ENCODE data around the gene ELMO1. TPM values are rescaled to one million over a fixed set of nuclear protein-coding genes. Genes with fewer than 3 reads are reported as not detected.

Gene ELMO1
- total and polyA plus RNA-seq, 2 experiments from 2014 or later = 6.5 to 24.9 TPM

DNA sequence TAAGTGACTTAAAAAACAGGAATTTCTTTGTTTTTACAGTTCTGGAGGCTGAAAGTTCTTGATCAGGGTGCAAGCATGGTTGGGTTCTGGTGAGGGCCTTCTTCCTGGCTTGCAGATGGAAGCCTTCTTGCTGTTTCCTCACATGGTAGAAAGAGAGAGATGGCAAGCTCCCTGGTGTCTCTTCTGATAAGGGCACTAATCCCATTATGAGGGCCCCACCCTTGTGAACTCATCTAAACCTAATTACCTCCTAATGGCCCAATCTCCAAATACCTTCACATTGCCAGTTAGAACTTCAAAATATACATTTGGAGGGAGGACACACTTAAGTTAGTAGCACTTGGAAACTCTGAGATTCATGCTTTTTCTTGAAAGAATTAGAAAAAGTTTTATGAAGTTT lies 410.0 kb downstream of the ELMO1 start:
- no peaks in the 10 kb centered on the region for H3K9me2 ChIP-seq (ENCODE audit: insufficient read depth)
- no peaks in the 10 kb centered on the region for H3K36me3 ChIP-seq (ENCODE audit: insufficient read depth)
- no peaks in the 10 kb centered on the region for H3K27me3 ChIP-seq (ENCODE audit: insufficient read depth)
- no peaks in the 10 kb centered on the region for H3K79me2 ChIP-seq (replicated peaks; ENCODE audit: insufficient read depth)
- Mint-ChIP-seq H3K4me1 (no peaks in the 10 kb centered on the region), H3K4me3 (no peak overlapping the region), H3K36me3 (ENCODE audit: low read depth) (peaks cover 3% of the 10 kb centered on the region; the same call in 2 of the 3 replicates), H3K27ac (no peak overlapping the region), H3K27me3 (ENCODE audit: insufficient read depth, low read depth, poor library complexity) (no peaks in the 10 kb centered on the region), H3K9me3 (peaks cover 7% of the 10 kb centered on the region; the same call in 2 of the 3 replicates)
- no peak overlapping the region for H3K4me3 ChIP-seq
- TF ChIP-seq, protein P1, sequence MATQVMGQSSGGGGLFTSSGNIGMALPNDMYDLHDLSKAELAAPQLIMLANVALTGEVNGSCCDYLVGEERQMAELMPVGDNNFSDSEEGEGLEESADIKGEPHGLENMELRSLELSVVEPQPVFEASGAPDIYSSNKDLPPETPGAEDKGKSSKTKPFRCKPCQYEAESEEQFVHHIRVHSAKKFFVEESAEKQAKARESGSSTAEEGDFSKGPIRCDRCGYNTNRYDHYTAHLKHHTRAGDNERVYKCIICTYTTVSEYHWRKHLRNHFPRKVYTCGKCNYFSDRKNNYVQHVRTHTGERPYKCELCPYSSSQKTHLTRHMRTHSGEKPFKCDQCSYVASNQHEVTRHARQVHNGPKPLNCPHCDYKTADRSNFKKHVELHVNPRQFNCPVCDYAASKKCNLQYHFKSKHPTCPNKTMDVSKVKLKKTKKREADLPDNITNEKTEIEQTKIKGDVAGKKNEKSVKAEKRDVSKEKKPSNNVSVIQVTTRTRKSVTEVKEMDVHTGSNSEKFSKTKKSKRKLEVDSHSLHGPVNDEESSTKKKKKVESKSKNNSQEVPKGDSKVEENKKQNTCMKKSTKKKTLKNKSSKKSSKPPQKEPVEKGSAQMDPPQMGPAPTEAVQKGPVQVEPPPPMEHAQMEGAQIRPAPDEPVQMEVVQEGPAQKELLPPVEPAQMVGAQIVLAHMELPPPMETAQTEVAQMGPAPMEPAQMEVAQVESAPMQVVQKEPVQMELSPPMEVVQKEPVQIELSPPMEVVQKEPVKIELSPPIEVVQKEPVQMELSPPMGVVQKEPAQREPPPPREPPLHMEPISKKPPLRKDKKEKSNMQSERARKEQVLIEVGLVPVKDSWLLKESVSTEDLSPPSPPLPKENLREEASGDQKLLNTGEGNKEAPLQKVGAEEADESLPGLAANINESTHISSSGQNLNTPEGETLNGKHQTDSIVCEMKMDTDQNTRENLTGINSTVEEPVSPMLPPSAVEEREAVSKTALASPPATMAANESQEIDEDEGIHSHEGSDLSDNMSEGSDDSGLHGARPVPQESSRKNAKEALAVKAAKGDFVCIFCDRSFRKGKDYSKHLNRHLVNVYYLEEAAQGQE (IDR thresholded peaks at IDR 0.05; ENCODE audit: unreplicated experiment) = no peak
- no peak for TF ChIP-seq JUNB (IDR thresholded peaks at IDR 0.05; ENCODE audit: unreplicated experiment)
- TF ChIP-seq, protein P2, sequence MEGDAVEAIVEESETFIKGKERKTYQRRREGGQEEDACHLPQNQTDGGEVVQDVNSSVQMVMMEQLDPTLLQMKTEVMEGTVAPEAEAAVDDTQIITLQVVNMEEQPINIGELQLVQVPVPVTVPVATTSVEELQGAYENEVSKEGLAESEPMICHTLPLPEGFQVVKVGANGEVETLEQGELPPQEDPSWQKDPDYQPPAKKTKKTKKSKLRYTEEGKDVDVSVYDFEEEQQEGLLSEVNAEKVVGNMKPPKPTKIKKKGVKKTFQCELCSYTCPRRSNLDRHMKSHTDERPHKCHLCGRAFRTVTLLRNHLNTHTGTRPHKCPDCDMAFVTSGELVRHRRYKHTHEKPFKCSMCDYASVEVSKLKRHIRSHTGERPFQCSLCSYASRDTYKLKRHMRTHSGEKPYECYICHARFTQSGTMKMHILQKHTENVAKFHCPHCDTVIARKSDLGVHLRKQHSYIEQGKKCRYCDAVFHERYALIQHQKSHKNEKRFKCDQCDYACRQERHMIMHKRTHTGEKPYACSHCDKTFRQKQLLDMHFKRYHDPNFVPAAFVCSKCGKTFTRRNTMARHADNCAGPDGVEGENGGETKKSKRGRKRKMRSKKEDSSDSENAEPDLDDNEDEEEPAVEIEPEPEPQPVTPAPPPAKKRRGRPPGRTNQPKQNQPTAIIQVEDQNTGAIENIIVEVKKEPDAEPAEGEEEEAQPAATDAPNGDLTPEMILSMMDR (conservative IDR thresholded peaks at IDR 0.05; ENCODE audit: low read depth in 2 of 2) = no peak
- no peak overlapping the region for H3K27ac ChIP-seq (ENCODE audit: low read depth)
- ATAC-seq (no peak), DNase-seq (ENCODE audit: low spot score) (no peak)
- H4K20me1 ChIP-seq (replicated peaks; ENCODE audit: insufficient read depth) = no peaks in the 10 kb centered on the region
- H3K4me1 ChIP-seq (ENCODE audit: insufficient read depth) = no peaks in the 10 kb centered on the region
- H3K4me2 ChIP-seq = no peak overlapping the region
- no peak overlapping the region for H2AFZ ChIP-seq
- H3F3A ChIP-seq (replicated peaks; ENCODE audit: low read depth) = no peaks in the 10 kb centered on the region

DNA sequence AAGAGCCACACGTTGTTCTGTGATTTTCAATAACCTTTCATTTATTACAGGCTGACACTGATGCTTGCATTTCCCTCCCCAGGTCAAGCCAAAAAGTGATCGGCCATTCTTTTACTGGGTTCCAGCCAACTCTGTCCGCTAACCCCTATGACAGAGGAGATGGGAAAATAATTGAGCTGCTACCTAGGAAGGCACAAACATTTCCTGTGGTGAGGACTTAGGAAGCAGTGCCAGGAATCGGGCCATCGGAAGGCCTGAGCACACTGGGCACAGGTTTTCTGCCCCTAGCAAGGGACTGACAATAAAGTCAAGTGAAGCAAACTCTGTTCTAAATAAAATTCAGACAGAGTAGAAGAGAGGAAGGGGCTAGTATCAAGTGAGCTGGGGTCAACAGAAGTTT lies 411.4 kb downstream of the ELMO1 start:
- no peaks in the 10 kb centered on the region for H3K27me3 ChIP-seq (ENCODE audit: insufficient read depth)
- no peak for DNase-seq (ENCODE audit: low spot score)
- H3F3A ChIP-seq (replicated peaks; ENCODE audit: low read depth) = no peaks in the 10 kb centered on the region
- Mint-ChIP-seq H3K27me3 (ENCODE audit: insufficient read depth, low read depth, poor library complexity) (no peaks in the 10 kb centered on the region), H3K4me1 (peaks cover 4% of the 10 kb centered on the region; the same call in 2 of the 3 replicates), H3K36me3 (ENCODE audit: low read depth) (peaks cover 3% of the 10 kb centered on the region; the same call in 2 of the 3 replicates), H3K4me3 (no peak overlapping the region), H3K27ac (no peak overlapping the region), H3K9me3 (peaks cover 7% of the 10 kb centered on the region; the same call in 2 of the 3 replicates)
- H3K4me1 ChIP-seq (ENCODE audit: insufficient read depth) = no peaks in the 10 kb centered on the region; the same call in 1 of the 2 replicates
- ATAC-seq = no peak
- no peak overlapping the region for H2AFZ ChIP-seq
- H3K9me2 ChIP-seq (ENCODE audit: insufficient read depth) = 0 out of 2 replicates have a peak, but pooled peaks cover 5% of the 10 kb centered on the region
- H3K4me2 ChIP-seq = no peak overlapping the region
- H3K4me3 ChIP-seq = no peak overlapping the region
- no peaks in the 10 kb centered on the region for H3K36me3 ChIP-seq (ENCODE audit: insufficient read depth)
- no peaks in the 10 kb centered on the region for H3K79me2 ChIP-seq (replicated peaks; ENCODE audit: insufficient read depth)
- no peaks in the 10 kb centered on the region for H4K20me1 ChIP-seq (replicated peaks; ENCODE audit: insufficient read depth)
- no peak overlapping the region for H3K27ac ChIP-seq (ENCODE audit: low read depth)
- no peak for TF ChIP-seq CREB1 (CRISPR knock-in tag; IDR thresholded peaks at IDR 0.05; ENCODE audit: low read depth)
- no peak for TF ChIP-seq ZNF331 (CRISPR knock-in tag; IDR thresholded peaks at IDR 0.05; ENCODE audit: low read depth)
- TF ChIP-seq ZNF114 (CRISPR knock-in tag; IDR thresholded peaks at IDR 0.05) = no peak
- TF ChIP-seq EZH2phosphoT487 (IDR thresholded peaks at IDR 0.05; ENCODE audit: unreplicated experiment) = no peak
- TF ChIP-seq POLR2AphosphoS5 (IDR thresholded peaks at IDR 0.05; ENCODE audit: low read depth) = no peak
- no peak for TF ChIP-seq EZH2 (IDR thresholded peaks at IDR 0.05; ENCODE audit: low read depth, unreplicated experiment)
- TF ChIP-seq, protein P3, sequence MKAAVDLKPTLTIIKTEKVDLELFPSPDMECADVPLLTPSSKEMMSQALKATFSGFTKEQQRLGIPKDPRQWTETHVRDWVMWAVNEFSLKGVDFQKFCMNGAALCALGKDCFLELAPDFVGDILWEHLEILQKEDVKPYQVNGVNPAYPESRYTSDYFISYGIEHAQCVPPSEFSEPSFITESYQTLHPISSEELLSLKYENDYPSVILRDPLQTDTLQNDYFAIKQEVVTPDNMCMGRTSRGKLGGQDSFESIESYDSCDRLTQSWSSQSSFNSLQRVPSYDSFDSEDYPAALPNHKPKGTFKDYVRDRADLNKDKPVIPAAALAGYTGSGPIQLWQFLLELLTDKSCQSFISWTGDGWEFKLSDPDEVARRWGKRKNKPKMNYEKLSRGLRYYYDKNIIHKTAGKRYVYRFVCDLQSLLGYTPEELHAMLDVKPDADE (IDR thresholded peaks at IDR 0.05) = no peak

Measured in GM23338 (cell line).